Stimulated activated CD8-positive, alpha-beta memory T cell treated with anti-CD3 and anti-CD28 coated beads, Interleukin-7, amount 100 ng/mL, for 24 hours (primary cell): Measurements from ENCODE around the gene ABCC2.

ENCODE experiments used
- DNase-seq: peaks from one replicate; pipeline ENCODE4 v3.0.0-alpha.2; 2020; ENCODE audit warnings: low read depth

The ABCC2 gene

GRCh38 chr10:99775850-99776249 lies 6.6 kb upstream of the ABCC2 start:
- no peak for DNase-seq

- no peak for DNase-seq
Observed at GRCh38 chr10:99777918-99778714, 4.3 kb upstream of the ABCC2 start.

DNA sequence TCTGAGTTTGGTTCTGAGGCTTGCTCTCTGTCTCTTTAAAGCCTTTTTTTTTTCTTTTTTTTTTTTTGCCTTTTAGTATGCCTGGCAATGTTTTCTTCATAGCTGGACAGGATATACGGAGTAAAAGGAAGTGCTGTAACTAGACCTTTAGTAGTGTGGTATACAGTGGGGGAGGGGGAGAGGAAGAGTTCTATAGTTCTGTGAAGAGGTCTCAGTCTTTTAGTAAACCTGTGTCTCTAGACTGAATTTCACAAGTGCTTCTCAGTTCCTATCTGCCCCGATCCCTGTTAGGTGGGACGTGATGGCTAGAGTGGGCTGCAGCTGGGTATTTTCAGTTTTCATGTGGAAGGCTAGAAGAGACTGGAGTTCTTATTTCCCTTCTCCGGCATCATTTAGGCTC lies 3.1 kb upstream of the ABCC2 start:
- no peak for DNase-seq

DNA sequence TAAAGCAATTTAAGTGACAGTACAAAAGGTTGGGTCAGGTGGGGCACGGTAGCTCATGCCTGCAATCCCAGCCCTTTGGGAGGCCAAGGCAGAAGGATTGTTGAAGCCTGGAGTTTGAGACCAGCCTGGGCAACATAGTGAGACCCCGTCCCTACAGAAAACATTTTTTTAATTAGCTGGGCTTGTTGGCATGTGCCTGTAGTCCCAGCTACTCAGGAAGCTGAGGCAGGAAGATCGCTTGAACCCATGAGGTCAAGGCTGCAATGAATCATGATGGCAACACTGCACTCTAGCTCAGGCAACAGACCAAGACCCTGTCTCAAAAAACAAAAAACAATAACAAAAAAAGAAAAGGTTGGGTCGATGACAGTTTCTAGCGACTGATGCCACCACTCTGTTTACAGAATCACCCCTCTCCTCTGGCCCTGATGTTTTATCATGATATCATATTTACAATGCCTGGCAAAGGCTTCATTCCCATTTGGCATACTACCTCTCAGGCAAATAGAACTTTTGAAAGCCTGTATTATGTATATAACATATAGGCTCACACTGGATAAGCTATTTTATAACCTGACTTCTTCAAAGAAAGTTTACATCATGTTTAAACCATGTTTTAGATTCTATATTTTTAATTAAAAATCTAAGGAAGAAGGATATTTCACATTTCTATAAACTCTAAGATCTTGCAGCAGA lies 558 bp upstream of the ABCC2 start:
- DNase-seq, result no peak

GRCh38 chr10:99784016-99784726 lies 1.7 kb downstream of the ABCC2 start:
- no peak for DNase-seq

GRCh38 chr10:99784727-99785441 lies 2.4 kb downstream of the ABCC2 start:
- DNase-seq, result no peak

DNA sequence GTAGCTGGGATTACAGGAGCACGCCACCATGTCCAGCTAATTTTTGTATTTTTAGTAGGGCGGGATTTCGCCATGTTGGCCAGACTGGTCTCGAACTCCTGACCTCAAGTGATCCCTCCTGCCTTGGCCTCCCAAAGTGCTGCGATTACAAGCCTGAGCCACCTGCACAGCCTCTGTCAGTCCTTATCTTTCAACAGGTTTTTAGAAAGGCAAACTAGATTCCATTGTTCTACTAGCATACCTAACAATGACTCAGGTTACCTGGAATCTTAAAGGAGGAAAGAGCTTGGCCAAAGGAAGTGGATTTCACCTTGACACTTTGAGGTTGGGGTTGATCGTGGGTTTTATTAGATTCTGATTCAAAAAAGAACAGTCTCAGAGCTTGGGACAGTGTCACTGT lies 3.2 kb downstream of the ABCC2 start:
- no peak for DNase-seq

GRCh38 chr10:99787311-99787710 lies 4.9 kb downstream of the ABCC2 start:
- no peak for DNase-seq

- DNase-seq, result no peak
Observed at GRCh38 chr10:99787782-99788445, 5.5 kb downstream of the ABCC2 start.

GRCh38 chr10:99788598-99789256 lies 6.3 kb downstream of the ABCC2 start:
- DNase-seq, result no peak

DNA sequence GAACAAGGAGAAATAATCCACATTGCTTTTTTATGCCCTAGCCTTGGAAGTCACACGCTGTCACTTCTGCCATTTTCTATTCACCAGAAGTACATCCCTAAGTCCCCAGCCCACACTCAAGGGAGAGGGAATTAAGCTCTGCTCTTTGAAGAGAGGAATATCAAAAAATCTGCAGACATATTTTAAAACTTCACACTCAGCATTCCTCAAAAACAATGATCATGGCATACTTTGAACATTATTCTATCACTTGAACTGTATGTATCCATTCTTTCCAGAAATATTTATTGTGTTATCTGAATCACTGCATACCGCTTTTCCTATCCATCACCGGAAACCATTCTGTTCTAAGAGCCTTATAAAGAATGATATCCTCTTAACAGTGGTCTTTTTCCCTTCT lies 9.4 kb downstream of the ABCC2 start:
- no peak for DNase-seq

DNA sequence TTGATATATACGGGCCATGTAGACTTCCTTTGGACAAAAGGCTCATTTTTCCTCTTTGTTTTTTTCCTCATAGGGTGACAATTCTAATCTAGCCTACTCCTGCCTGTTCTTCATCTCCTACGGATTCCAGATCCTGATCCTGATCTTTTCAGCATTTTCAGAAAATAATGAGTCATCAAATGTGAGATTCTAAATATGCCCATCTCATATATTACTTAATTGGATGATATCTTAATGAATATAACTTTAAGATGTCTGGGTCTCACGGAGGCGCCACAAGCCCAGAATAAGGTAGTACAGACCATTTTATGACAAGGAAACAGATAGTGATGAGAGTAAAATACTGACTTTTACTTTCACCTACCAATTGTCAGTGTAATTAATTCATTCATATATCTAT lies 11.4 kb downstream of the ABCC2 start:
- DNase-seq, result no peak

GRCh38 chr10:99796928-99797327 lies 14.5 kb downstream of the ABCC2 start:
- DNase-seq, result no peak

- DNase-seq, result no peak
Observed at GRCh38 chr10:99798031-99798430, 15.6 kb downstream of the ABCC2 start.

DNA sequence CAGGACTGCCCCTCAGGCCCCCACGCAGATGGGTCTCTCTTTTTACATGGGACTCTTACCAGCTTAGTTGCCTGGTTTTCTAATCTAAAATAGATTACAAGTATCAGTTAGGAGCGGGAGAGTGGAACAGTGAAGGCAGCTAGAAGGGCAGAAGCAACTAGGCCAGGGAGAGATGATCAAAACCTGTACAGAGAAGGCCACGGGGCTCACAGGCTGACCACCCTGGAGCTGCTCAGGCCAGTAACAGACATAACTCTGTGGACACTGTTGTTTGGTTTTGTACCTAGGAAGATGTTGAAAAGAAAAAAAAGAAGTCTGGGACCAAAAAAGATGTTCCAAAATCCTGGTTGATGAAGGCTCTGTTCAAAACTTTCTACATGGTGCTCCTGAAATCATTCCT lies 16.5 kb downstream of the ABCC2 start:
- DNase-seq, result no peak

GRCh38 chr10:99799613-99800012 lies 17.2 kb downstream of the ABCC2 start:
- DNase-seq, result no peak

DNA sequence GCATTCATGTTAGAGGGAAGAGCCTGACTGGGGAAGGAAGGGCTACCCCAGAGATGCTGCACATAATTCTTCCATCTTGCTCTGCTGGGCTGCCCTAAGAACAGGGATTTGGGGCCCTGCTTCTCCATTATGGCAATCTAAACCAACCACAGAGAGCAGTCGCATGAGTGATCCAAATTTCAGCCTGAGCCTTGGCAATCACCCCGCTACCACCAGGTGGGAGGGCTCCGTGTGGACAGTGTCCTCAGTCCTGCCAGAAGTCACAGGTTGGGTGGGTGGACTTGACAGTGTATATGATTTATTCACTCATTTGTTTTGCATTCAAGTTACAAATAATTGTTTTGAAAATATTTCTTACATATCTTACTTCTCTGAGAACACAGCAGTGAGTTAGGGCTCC lies 22.0 kb downstream of the ABCC2 start:
- no peak for DNase-seq

DNA sequence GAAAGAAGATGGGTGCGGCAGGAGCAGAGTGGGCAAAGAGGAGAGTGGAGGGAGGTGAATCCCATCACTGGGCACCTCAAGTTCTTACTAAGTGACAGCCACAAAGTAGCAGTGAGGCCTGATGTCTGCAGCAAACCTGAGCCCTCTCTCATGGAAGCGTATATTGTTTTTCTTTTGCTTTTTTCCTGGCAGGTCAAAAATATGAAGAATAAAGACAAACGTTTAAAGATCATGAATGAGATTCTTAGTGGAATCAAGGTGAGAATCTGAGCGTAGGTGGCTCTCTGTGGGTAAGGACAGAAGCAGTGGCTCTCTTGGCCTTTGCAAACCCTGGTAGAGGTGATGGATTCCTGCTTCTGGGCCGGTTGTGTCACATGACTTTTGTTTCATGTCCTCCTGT lies 22.8 kb downstream of the ABCC2 start:
- no peak for DNase-seq

GRCh38 chr10:99806091-99806490 lies 23.7 kb downstream of the ABCC2 start:
- no peak for DNase-seq

- no peak for DNase-seq
Observed at GRCh38 chr10:99807786-99808185, 25.3 kb downstream of the ABCC2 start.

GRCh38 chr10:99808270-99808669 lies 25.8 kb downstream of the ABCC2 start:
- DNase-seq, result no peak
